SK-N-SH treated with all-trans-retinoic acid at 6 μM for 48 hours (cell line): Measurements from ENCODE around the gene ZNF860.

ENCODE experiments used
- ATAC-seq: fragments of 200-7000 bp; cut with Tn5 transposase; 3 replicates; pipeline ENCODE4 v1.9.1; 2020; ENCODE audit warnings: mild to moderate bottlenecking, moderate library complexity
- ARNTL ChIP-seq: fragments of 450-650 bp; formaldehyde crosslinking; IDR thresholded peaks from 2 replicates; pipeline ENCODE4 v1.5.0; 2020; ENCODE audit warnings: low read depth, mild to moderate bottlenecking, moderate library complexity, borderline replicate concordance
- BACH2 ChIP-seq: fragments of 250-450 bp; sonication (Bioruptor Pico); IDR thresholded peaks from 2 replicates; pipeline ENCODE4 v1.9.0; 2021; ENCODE audit warnings: mild to moderate bottlenecking, borderline replicate concordance
- ESRRG ChIP-seq: fragments of 250-450 bp; sonication (Bioruptor Pico); IDR thresholded peaks from 2 replicates; pipeline ENCODE4 v1.6.1; 2021; ENCODE audit warnings: mild to moderate bottlenecking
- GLIS3 ChIP-seq: fragments of 250-450 bp; sonication (Bioruptor Pico); IDR thresholded peaks from 2 replicates; pipeline ENCODE4 v1.5.0; 2020; ENCODE audit warnings: mild to moderate bottlenecking, moderate library complexity
- ISL1 ChIP-seq: fragments of 250-450 bp; sonication (Bioruptor Pico); IDR thresholded peaks from 2 replicates; pipeline ENCODE4 v2.1.2; 2022; ENCODE audit warnings: mild to moderate bottlenecking, moderate library complexity
- OSR1 ChIP-seq: fragments of 250-450 bp; sonication (Bioruptor Pico); IDR thresholded peaks from 2 replicates; pipeline ENCODE4 v1.8.0; 2022; ENCODE audit warnings: moderate library complexity, mild to moderate bottlenecking, inconsistent platforms
- PPARA ChIP-seq: fragments of 250-450 bp; sonication (Bioruptor Pico); IDR thresholded peaks from 2 replicates; pipeline ENCODE4 v1.5.0; 2020; ENCODE audit warnings: mild to moderate bottlenecking, borderline replicate concordance
- RARB ChIP-seq: fragments of 250-450 bp; sonication (Bioruptor Pico); IDR thresholded peaks from 2 replicates; pipeline ENCODE4 v1.8.0; 2021; ENCODE audit warnings: mild to moderate bottlenecking, moderate library complexity
- SNAI2 ChIP-seq: fragments of 250-450 bp; sonication (Bioruptor Pico); IDR thresholded peaks from 2 replicates; pipeline ENCODE4 v1.5.0; 2020; ENCODE audit warnings: mild to moderate bottlenecking, moderate library complexity
- TCF4 ChIP-seq: fragments of 250-450 bp; sonication (Bioruptor Pico); IDR thresholded peaks from 2 replicates; pipeline ENCODE4 v1.8.0; 2021; ENCODE audit warnings: mild to moderate bottlenecking, moderate library complexity, borderline replicate concordance
- TOX ChIP-seq: fragments of 250-450 bp; sonication (Bioruptor Pico); IDR thresholded peaks from 2 replicates; pipeline ENCODE4 v1.8.0; 2021; ENCODE audit warnings: mild to moderate bottlenecking, moderate library complexity, borderline replicate concordance
- ZC3H10 ChIP-seq: fragments of 250-450 bp; sonication (Bioruptor Pico); IDR thresholded peaks from 2 replicates; pipeline ENCODE4 v1.5.1; 2021; ENCODE audit warnings: mild to moderate bottlenecking, moderate library complexity
- ZFP3 ChIP-seq: fragments of 250-450 bp; sonication (Bioruptor Pico); IDR thresholded peaks from 2 replicates; pipeline ENCODE4 v1.5.0; 2020; ENCODE audit warnings: mild to moderate bottlenecking, moderate library complexity
- ZNF565 ChIP-seq: fragments of 450-650 bp; formaldehyde crosslinking; conservative IDR thresholded peaks from 2 replicates; pipeline ENCODE4 v1.5.0; 2020; ENCODE audit warnings: low read depth, mild to moderate bottlenecking, moderate library complexity
- ZNF70 ChIP-seq: fragments of 450-650 bp; formaldehyde crosslinking; IDR thresholded peaks from 2 replicates; pipeline ENCODE4 v1.5.0; 2020; ENCODE audit warnings: mild to moderate bottlenecking, moderate library complexity
- ZNF8 ChIP-seq: fragments of 450-650 bp; formaldehyde crosslinking; IDR thresholded peaks from 2 replicates; pipeline ENCODE4 v1.5.0; 2020; ENCODE audit warnings: mild to moderate bottlenecking, moderate library complexity
- TF ChIP-seq, protein P1 (sequence below): fragments of 250-450 bp; sonication (Bioruptor Pico); IDR thresholded peaks from 2 replicates; pipeline ENCODE4 v1.5.1; 2021; ENCODE audit warnings: mild to moderate bottlenecking, moderate library complexity
- TF ChIP-seq, protein P2 (sequence below): fragments of 250-450 bp; sonication (Bioruptor Pico); IDR thresholded peaks from 2 replicates; pipeline ENCODE4 v1.8.0; 2021; ENCODE audit warnings: low read depth, mild to moderate bottlenecking, moderate library complexity, borderline replicate concordance
- TF ChIP-seq, protein P3 (sequence below): fragments of 250-450 bp; sonication (Bioruptor Pico); IDR thresholded peaks from 2 replicates; pipeline ENCODE4 v1.8.0; 2020; ENCODE audit warnings: mild to moderate bottlenecking, moderate library complexity, borderline replicate concordance

ZNF860 gene

DNA sequence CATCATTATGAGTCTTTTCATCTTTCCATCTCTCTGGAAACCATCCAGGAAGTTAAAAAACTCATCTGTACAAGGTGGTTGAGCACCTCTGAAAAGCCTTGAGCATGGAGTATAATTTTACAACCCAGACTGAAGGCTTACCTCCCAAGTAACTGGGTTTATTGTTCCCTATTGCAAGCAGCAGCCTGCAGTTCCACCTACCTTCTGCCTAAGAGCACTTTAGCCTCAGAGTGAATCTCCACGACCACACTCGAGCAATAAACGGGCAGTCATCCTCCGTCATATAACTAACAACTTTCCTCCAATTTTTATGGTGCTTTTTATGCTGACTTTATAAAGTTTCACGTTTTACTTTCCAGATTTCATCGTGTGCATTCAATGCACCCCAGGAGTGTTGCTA, 33.3 kb upstream of the ZNF860 start:
- ATAC-seq, result no peak

DNA sequence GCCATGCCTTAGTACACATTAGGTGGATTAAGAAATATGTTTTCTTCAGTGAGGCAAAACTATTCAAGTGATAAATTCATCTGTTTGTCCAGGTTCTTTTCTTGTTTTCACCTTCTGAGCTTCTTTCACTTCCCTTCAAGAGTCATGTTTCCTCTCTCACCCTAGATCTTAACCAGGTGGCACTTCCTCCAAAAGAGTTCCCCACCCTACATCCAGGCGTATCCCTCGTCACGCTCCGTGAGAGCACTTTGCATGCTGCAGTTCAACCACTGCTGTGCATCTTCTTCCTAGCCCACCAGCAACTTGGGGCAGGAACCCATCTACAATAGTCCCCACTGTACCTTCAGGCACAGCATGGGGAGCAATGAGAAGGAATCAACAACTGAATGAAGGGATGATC, 29.3 kb upstream of the ZNF860 start:
- ATAC-seq, result no peak
- no peak for TF ChIP-seq OSR1 (CRISPR knock-in tag)
- TF ChIP-seq TOX (CRISPR knock-in tag), result no peak
- TF ChIP-seq ZFP3 (CRISPR knock-in tag), result no peak
- no peak for TF ChIP-seq ZNF565

More for the DNA sequence above, 33.3 kb upstream of the ZNF860 start:
- TF ChIP-seq ZFP3 (CRISPR knock-in tag), result no peak
- TF ChIP-seq PPARA (CRISPR knock-in tag), result no peak
- TF ChIP-seq ARNTL (CRISPR knock-in tag), result no peak
- no peak for TF ChIP-seq TOX (CRISPR knock-in tag)
- TF ChIP-seq ESRRG (CRISPR knock-in tag), result no peak
- no peak for TF ChIP-seq ISL1 (CRISPR knock-in tag)
- TF ChIP-seq, all 23 proteins: peak for 0

DNA sequence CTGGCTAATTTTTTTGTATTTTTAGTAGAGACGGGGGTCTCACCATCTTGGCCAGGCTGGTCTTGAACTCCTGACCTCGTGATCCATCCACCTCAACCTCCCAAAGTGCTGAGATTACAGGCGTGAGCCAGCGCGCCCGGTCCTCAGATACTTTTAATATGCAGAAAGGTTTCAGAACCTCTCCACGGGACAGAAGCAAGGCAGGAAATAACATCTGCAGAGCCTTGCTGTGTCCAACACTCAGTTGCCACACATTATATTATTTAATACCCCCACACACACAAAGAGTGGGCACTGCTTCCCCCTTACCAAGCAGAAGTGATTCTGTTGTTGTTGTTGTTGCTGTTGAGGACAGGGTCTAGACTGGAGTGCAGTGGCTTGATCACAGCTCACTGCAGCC, 28.5 kb upstream of the ZNF860 start:
- TF ChIP-seq, protein P1, sequence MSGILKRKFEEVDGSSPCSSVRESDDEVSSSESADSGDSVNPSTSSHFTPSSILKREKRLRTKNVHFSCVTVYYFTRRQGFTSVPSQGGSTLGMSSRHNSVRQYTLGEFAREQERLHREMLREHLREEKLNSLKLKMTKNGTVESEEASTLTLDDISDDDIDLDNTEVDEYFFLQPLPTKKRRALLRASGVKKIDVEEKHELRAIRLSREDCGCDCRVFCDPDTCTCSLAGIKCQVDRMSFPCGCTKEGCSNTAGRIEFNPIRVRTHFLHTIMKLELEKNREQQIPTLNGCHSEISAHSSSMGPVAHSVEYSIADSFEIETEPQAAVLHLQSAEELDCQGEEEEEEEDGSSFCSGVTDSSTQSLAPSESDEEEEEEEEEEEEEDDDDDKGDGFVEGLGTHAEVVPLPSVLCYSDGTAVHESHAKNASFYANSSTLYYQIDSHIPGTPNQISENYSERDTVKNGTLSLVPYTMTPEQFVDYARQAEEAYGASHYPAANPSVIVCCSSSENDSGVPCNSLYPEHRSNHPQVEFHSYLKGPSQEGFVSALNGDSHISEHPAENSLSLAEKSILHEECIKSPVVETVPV (CRISPR knock-in tag), result no peak
- TF ChIP-seq TCF4 (CRISPR knock-in tag) (no peak), RARB (CRISPR knock-in tag) (no peak), SNAI2 (CRISPR knock-in tag) (no peak), ESRRG (CRISPR knock-in tag) (no peak), TOX (CRISPR knock-in tag) (no peak)
- ATAC-seq, result no peak

DNA sequence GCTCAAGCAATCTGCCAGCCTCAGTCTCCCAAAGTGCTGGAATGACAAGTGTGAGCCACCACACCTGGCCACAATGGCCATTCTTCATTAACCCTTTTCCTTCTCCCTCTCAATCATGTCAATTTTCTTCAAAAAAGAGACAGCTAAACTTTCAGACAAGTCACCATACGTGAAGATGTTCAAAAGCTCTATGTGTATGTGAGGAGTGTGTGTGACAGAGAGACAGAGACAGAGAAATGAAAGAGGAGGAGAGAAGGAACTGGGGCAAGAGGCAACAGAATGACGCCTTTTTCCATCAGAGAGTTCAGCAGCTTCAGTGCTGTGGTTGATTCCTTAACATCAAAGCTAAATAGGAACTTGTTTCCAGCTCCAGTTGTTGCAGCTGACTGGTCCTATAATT, 27.9 kb upstream of the ZNF860 start:
- TF ChIP-seq, protein P2, sequence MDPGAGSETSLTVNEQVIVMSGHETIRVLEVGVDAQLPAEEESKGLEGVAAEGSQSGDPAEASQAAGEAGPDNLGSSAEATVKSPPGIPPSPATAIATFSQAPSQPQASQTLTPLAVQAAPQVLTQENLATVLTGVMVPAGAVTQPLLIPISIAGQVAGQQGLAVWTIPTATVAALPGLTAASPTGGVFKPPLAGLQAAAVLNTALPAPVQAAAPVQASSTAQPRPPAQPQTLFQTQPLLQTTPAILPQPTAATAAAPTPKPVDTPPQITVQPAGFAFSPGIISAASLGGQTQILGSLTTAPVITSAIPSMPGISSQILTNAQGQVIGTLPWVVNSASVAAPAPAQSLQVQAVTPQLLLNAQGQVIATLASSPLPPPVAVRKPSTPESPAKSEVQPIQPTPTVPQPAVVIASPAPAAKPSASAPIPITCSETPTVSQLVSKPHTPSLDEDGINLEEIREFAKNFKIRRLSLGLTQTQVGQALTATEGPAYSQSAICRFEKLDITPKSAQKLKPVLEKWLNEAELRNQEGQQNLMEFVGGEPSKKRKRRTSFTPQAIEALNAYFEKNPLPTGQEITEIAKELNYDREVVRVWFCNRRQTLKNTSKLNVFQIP (CRISPR knock-in tag), result no peak
- no peak for TF ChIP-seq ZNF8 (CRISPR knock-in tag)
- TF ChIP-seq SNAI2 (CRISPR knock-in tag), result no peak
- TF ChIP-seq OSR1 (CRISPR knock-in tag), result no peak
- TF ChIP-seq PPARA (CRISPR knock-in tag), result no peak
- no peak for TF ChIP-seq TCF4 (CRISPR knock-in tag)
- TF ChIP-seq, protein P3, sequence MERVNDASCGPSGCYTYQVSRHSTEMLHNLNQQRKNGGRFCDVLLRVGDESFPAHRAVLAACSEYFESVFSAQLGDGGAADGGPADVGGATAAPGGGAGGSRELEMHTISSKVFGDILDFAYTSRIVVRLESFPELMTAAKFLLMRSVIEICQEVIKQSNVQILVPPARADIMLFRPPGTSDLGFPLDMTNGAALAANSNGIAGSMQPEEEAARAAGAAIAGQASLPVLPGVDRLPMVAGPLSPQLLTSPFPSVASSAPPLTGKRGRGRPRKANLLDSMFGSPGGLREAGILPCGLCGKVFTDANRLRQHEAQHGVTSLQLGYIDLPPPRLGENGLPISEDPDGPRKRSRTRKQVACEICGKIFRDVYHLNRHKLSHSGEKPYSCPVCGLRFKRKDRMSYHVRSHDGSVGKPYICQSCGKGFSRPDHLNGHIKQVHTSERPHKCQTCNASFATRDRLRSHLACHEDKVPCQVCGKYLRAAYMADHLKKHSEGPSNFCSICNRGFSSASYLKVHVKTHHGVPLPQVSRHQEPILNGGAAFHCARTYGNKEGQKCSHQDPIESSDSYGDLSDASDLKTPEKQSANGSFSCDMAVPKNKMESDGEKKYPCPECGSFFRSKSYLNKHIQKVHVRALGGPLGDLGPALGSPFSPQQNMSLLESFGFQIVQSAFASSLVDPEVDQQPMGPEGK, result no peak
- no peak for TF ChIP-seq BACH2 (CRISPR knock-in tag)
- no peak for ATAC-seq

DNA sequence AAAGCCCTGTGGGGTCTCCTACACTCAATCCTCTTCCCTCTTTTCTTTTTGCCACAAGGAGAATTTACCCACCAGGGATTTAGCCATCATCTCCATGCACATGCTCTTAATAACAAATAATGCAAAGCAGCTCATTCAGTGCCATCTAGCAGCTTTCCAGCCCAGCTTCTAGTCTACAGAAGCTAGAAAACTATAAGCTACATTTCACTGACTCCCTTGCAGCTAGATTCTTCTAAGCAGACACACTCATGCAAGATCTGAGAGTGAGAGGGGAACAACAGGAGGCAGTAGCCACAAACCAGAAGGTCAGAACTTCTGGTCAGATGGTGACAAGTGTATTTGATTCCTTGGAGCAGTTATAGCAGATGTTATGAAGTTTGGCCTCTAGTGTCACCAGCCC, 26.0 kb upstream of the ZNF860 start:
- TF ChIP-seq ZFP3 (CRISPR knock-in tag), result no peak
- no peak for TF ChIP-seq ZC3H10 (CRISPR knock-in tag)
- TF ChIP-seq ZNF70 (CRISPR knock-in tag), result no peak
- TF ChIP-seq, protein P3, result no peak
- TF ChIP-seq GLIS3 (CRISPR knock-in tag), result no peak
- ATAC-seq, result no peak

DNA sequence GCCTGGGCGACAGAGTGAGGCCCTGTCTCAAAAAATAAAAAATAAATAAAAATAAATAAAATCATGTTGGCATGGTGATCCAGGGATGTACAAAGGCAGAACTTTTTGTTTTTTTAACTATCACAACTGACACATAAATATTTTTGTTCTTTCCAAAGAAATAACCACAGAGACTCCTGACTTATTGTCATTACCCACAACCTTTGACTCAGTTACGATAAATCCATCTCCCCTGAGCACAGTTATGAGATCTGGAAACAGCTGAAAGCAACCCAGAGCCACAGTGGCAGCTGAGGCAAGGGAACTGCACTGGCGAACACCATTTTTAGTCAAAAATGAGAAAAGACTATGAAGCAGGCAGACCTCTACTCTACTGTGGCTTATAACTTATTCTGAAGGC, 24.4 kb upstream of the ZNF860 start:
- ATAC-seq, result no peak
- TF ChIP-seq ZNF565, result no peak
